ENCODE measurements around the gene C1S. TPM values are rescaled to one million over a fixed set of nuclear protein-coding genes. Genes with fewer than 3 reads are reported as not detected.

The C1S gene
- total RNA-seq, 1 donor from 2014 or later = 5.8 TPM

- H3K4me3 Mint-ChIP-seq (ENCODE audit: unreplicated experiment) = no peak overlapping the region
- no peaks in the 10 kb centered on the region for H3K36me3 Mint-ChIP-seq (ENCODE audit: low read depth, unreplicated experiment)
- no peak for DNase-seq (ENCODE audit: low spot score)
- H3K27me3 Mint-ChIP-seq (ENCODE audit: unreplicated experiment) = peaks cover 2% of the 10 kb centered on the region
- TF ChIP-seq, protein P1, sequence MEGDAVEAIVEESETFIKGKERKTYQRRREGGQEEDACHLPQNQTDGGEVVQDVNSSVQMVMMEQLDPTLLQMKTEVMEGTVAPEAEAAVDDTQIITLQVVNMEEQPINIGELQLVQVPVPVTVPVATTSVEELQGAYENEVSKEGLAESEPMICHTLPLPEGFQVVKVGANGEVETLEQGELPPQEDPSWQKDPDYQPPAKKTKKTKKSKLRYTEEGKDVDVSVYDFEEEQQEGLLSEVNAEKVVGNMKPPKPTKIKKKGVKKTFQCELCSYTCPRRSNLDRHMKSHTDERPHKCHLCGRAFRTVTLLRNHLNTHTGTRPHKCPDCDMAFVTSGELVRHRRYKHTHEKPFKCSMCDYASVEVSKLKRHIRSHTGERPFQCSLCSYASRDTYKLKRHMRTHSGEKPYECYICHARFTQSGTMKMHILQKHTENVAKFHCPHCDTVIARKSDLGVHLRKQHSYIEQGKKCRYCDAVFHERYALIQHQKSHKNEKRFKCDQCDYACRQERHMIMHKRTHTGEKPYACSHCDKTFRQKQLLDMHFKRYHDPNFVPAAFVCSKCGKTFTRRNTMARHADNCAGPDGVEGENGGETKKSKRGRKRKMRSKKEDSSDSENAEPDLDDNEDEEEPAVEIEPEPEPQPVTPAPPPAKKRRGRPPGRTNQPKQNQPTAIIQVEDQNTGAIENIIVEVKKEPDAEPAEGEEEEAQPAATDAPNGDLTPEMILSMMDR (IDR thresholded peaks at IDR 0.05; ENCODE audit: unreplicated experiment) = no peak
- H3K27ac Mint-ChIP-seq (ENCODE audit: unreplicated experiment) = no peak overlapping the region
- no peaks in the 10 kb centered on the region for H3K9me3 Mint-ChIP-seq (ENCODE audit: unreplicated experiment)
- peaks cover 12% of the 10 kb centered on the region for H3K4me1 Mint-ChIP-seq (ENCODE audit: unreplicated experiment)
These were observed 2.2 kb upstream of the C1S start for GRCh38 chr12:7058163-7058845.

DNA sequence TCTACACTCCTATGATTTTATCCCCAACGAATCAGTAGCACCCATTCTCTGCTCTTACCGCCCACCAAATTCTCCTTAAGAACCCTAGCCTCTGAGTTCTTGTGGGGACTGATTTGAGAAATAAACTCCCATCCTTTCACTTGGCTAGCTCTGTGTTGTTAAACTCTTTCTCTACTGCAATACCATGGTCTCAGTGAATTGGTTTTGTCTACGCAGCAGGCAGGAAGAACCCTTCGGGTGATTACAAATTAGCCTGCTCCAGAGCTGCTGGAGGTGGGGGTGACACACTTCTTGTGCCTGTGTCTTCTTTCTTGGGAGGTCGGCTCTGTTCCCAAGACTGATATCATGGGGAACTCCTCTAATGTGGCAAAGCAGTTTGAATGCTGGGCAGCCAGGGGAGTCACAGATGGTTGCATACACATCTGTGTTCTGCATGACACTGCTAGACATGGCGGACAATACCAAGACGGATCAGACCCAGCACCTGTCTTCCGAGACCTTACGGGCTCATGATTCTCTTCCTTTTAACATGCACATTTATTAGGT is 1.6 kb upstream of the C1S start:
- H3K4me3 Mint-ChIP-seq (ENCODE audit: unreplicated experiment) = no peak overlapping the region
- no peaks in the 10 kb centered on the region for H3K9me3 Mint-ChIP-seq (ENCODE audit: unreplicated experiment)
- H3K36me3 Mint-ChIP-seq (ENCODE audit: low read depth, unreplicated experiment) = no peaks in the 10 kb centered on the region
- no peak for DNase-seq (ENCODE audit: low spot score)
- peaks cover 2% of the 10 kb centered on the region for H3K27me3 Mint-ChIP-seq (ENCODE audit: unreplicated experiment)
- peaks cover 12% of the 10 kb centered on the region for H3K4me1 Mint-ChIP-seq (ENCODE audit: unreplicated experiment)
- no peak overlapping the region for H3K27ac Mint-ChIP-seq (ENCODE audit: unreplicated experiment)
- TF ChIP-seq, protein P1 (IDR thresholded peaks at IDR 0.05; ENCODE audit: unreplicated experiment) = no peak

- no peak overlapping the region for H3K4me3 Mint-ChIP-seq (ENCODE audit: unreplicated experiment)
- no peak for DNase-seq (ENCODE audit: low spot score)
- peaks cover 2% of the 10 kb centered on the region for H3K27me3 Mint-ChIP-seq (ENCODE audit: unreplicated experiment)
These were observed 738 bp upstream of the C1S start for GRCh38 chr12:7059780-7060179.

GRCh38 chr12:7061138-7061537 is 620 bp downstream of the C1S start:
- Mint-ChIP-seq H3K27me3 (ENCODE audit: unreplicated experiment) (peaks cover 1% of the 10 kb centered on the region), H3K4me3 (ENCODE audit: unreplicated experiment) (no peak overlapping the region), H3K4me1 (ENCODE audit: unreplicated experiment) (peaks cover 12% of the 10 kb centered on the region), H3K9me3 (ENCODE audit: unreplicated experiment) (no peaks in the 10 kb centered on the region), H3K36me3 (ENCODE audit: low read depth, unreplicated experiment) (no peaks in the 10 kb centered on the region), H3K27ac (ENCODE audit: unreplicated experiment) (no peak overlapping the region)
- DNase-seq (ENCODE audit: low spot score) = no peak
- TF ChIP-seq, protein P1 (IDR thresholded peaks at IDR 0.05; ENCODE audit: unreplicated experiment) = no peak

More at GRCh38 chr12:7059780-7060179, 738 bp upstream of the C1S start:
- TF ChIP-seq, protein P1 (IDR thresholded peaks at IDR 0.05; ENCODE audit: unreplicated experiment) = no peak
- H3K27ac Mint-ChIP-seq (ENCODE audit: unreplicated experiment) = no peak overlapping the region
- H3K4me1 Mint-ChIP-seq (ENCODE audit: unreplicated experiment) = peaks cover 12% of the 10 kb centered on the region
- H3K9me3 Mint-ChIP-seq (ENCODE audit: unreplicated experiment) = no peaks in the 10 kb centered on the region
- no peaks in the 10 kb centered on the region for H3K36me3 Mint-ChIP-seq (ENCODE audit: low read depth, unreplicated experiment)

DNA sequence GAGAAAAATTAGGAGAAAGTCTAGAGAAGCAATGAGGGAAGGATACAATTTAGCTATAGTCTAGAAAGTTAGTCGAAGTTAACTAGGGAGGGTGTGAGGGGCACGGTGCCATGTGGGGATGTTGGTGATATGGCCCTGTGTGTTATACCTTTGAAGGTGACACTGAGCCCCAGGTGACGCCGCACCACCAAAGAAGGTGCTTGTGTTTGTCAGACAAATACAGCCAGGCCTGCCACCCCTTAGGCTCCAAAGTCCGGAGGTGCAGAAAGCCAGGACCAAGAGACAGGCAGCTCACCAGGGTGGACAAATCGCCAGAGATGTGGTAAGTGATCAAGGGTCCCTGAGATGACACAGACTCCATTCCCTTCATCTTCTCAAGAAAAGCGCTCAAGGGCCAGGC is 1.1 kb downstream of the C1S start:
- Mint-ChIP-seq H3K27ac (ENCODE audit: unreplicated experiment) (no peak overlapping the region), H3K4me3 (ENCODE audit: unreplicated experiment) (no peak overlapping the region), H3K4me1 (ENCODE audit: unreplicated experiment) (peaks cover 12% of the 10 kb centered on the region), H3K27me3 (ENCODE audit: unreplicated experiment) (no peaks in the 10 kb centered on the region), H3K9me3 (ENCODE audit: unreplicated experiment) (no peaks in the 10 kb centered on the region), H3K36me3 (ENCODE audit: low read depth, unreplicated experiment) (no peaks in the 10 kb centered on the region)
- TF ChIP-seq, protein P1 (IDR thresholded peaks at IDR 0.05; ENCODE audit: unreplicated experiment) = no peak
- DNase-seq (ENCODE audit: low spot score) = no peak

All from endothelial cell (in vitro differentiated cells).